Uterus (tissue), 2 donors: Measurements from ENCODE around the gene CTPS2.

Source experiments
- POLR2A ChIP-seq, 2 donors: fragments of 450-650 bp; IDR thresholded peaks; one replicate each; pipeline ENCODE4 v1.6.1; 2016; ENCODE audit warnings: antibody characterized with exemption in 2 of 2, mild to moderate bottlenecking in 1 of 2, moderate library complexity in 1 of 2
- TF ChIP-seq, protein P1 (sequence below), 4 experiments: fragments of 200-600 bp in 2 of 4; fragments of 450-650 bp in 2 of 4; sonication (generic) in 2 of 4; IDR thresholded peaks; one replicate each; pipeline ENCODE4 v1.5.1; 2016 to 2019; ENCODE audit warnings: antibody characterized with exemption in 4 of 4, mild to moderate bottlenecking in 2 of 4, moderate library complexity in 1 of 4

DNA sequence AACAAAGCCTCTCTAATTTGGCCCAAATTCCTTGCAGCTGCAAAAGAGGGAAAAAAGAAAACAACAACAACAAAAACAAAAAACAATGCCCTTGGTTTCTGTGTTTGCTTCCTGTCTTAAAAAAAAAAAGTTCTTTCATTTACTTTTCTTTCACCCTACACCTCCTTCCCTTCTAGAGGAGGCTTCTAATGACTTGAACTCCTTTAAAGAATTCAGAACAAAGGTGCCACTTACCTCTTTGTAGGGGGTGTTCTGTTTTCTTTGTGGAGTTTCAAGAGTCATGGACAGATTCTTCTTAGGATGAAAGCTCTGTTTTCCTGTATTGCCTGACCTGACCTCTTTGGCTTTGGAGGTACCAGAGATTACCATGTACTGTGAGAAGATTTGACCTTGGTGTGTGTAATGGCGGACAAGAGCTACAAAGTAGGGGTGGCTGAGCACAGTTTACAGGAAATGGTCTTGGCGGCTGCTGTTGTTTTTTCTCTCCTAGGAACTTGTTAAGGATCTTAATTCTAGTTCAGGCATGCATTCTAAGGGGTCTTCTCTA lies 134.9 kb downstream of the CTPS2 start:
- TF ChIP-seq, protein P1, sequence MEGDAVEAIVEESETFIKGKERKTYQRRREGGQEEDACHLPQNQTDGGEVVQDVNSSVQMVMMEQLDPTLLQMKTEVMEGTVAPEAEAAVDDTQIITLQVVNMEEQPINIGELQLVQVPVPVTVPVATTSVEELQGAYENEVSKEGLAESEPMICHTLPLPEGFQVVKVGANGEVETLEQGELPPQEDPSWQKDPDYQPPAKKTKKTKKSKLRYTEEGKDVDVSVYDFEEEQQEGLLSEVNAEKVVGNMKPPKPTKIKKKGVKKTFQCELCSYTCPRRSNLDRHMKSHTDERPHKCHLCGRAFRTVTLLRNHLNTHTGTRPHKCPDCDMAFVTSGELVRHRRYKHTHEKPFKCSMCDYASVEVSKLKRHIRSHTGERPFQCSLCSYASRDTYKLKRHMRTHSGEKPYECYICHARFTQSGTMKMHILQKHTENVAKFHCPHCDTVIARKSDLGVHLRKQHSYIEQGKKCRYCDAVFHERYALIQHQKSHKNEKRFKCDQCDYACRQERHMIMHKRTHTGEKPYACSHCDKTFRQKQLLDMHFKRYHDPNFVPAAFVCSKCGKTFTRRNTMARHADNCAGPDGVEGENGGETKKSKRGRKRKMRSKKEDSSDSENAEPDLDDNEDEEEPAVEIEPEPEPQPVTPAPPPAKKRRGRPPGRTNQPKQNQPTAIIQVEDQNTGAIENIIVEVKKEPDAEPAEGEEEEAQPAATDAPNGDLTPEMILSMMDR (IDR thresholded peaks at IDR 0.05): no peak
- no peak for TF ChIP-seq POLR2A (IDR thresholded peaks at IDR 0.05)
